Loucy (cell line): ENCODE measurements around the gene S1PR5.

Experiments used
- EZH2phosphoT487 ChIP-seq: fragments of 200-600 bp; IDR thresholded peaks from 2 replicates; pipeline ENCODE4 v1.6.1; 2018; ENCODE audit warnings: antibody characterized with exemption, mild to moderate bottlenecking, moderate library complexity, borderline replicate concordance
- TF ChIP-seq, protein P1 (sequence below): fragments of 200-600 bp; sonication (generic); conservative IDR thresholded peaks from 2 replicates; pipeline ENCODE4 v1.5.1; 2014; ENCODE audit warnings: mild to moderate bottlenecking, antibody characterized with exemption, low read length

GRCh38 chr19:10565567-10566407 lies 48.5 kb upstream of the S1PR5 start, which contains the start of gene KRI1:
- TF ChIP-seq, protein P1, sequence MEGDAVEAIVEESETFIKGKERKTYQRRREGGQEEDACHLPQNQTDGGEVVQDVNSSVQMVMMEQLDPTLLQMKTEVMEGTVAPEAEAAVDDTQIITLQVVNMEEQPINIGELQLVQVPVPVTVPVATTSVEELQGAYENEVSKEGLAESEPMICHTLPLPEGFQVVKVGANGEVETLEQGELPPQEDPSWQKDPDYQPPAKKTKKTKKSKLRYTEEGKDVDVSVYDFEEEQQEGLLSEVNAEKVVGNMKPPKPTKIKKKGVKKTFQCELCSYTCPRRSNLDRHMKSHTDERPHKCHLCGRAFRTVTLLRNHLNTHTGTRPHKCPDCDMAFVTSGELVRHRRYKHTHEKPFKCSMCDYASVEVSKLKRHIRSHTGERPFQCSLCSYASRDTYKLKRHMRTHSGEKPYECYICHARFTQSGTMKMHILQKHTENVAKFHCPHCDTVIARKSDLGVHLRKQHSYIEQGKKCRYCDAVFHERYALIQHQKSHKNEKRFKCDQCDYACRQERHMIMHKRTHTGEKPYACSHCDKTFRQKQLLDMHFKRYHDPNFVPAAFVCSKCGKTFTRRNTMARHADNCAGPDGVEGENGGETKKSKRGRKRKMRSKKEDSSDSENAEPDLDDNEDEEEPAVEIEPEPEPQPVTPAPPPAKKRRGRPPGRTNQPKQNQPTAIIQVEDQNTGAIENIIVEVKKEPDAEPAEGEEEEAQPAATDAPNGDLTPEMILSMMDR = no peak
- no peak for TF ChIP-seq EZH2phosphoT487
